ENCODE measurements around the gene NR6A1. TPM values are rescaled to one million over a fixed set of nuclear protein-coding genes. Genes with fewer than 3 reads are reported as not detected.

NR6A1 gene
- total and polyA plus RNA-seq, 2 of the 13 experiments (the other 11 are each of a cell fraction or from before 2014, with no cell fraction given): 28.1 to 31.5 TPM

DNA sequence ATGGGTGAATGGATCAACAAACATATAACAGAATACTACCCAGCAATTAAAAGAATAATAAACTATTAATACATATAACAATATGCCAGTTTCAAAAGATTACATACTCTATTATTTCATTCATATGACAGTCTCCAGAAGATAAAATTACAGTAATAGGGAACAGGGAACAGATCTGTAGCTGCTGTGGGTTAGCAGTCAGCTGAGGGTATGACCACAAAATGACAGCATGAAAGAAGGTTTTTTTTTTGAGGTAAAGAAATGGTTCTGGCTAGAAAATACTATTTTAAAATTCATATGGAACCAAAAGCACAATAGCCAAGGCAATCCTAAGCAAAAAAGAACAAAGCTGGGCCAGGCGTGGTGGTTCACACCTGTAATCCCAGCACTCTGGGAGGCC, 190.9 kb downstream of the NR6A1 start (continued):
- TF ChIP-seq, protein P1, sequence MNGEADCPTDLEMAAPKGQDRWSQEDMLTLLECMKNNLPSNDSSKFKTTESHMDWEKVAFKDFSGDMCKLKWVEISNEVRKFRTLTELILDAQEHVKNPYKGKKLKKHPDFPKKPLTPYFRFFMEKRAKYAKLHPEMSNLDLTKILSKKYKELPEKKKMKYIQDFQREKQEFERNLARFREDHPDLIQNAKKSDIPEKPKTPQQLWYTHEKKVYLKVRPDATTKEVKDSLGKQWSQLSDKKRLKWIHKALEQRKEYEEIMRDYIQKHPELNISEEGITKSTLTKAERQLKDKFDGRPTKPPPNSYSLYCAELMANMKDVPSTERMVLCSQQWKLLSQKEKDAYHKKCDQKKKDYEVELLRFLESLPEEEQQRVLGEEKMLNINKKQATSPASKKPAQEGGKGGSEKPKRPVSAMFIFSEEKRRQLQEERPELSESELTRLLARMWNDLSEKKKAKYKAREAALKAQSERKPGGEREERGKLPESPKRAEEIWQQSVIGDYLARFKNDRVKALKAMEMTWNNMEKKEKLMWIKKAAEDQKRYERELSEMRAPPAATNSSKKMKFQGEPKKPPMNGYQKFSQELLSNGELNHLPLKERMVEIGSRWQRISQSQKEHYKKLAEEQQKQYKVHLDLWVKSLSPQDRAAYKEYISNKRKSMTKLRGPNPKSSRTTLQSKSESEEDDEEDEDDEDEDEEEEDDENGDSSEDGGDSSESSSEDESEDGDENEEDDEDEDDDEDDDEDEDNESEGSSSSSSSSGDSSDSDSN (CRISPR knock-in tag; IDR thresholded peaks at IDR 0.05): no peak

DNA sequence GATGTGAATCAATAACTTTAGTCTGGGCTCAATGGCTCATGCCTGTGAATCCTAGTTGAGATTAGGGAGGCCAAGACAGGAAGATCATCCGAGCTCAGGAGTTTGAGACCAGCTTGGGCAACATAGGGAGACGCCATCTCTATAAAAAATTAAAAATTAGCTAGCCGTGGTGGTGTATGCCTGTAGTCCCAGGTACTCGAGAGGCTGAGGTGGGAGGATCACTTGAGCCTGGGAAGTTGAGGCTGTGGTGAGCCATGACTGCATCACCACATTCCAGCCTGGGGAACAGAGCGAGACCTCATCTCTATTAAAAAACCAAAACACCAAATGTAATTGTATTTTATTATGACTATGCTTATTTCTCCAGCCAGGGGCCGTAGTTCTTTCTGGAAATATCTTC, 194.4 kb downstream of the NR6A1 start:
- no TSS peak for BruUV-seq (replicated peaks)
- intact Hi-C loops (cut with micrococcal nuclease; ENCODE audit: unreplicated experiment) (no loop called here), in situ Hi-C loops (cut with HindIII; ENCODE audit: extremely low pct_ligation_motif_present, low pct_unique_long_range_greater_than_20kb) (no loop called here)
- no peak for ATAC-seq
- H3K4me1 ChIP-seq (ENCODE audit: insufficient read depth, low read length): peaks cover 36% of the 10 kb centered on the region
- no peak overlapping the region for H2AFZ ChIP-seq (ENCODE audit: low read length)
- no peak overlapping the region for H3K27ac ChIP-seq (ENCODE audit: extremely low read length, insufficient read depth, low read length)
- CTCF ChIA-PET (ENCODE audit: low intra/inter-chr PET ratio, low total read pairs): no interaction called here
- no peak for DNase-seq (ENCODE audit: low spot score)
- FAIRE-seq: no peak
- H4K20me1 ChIP-seq (ENCODE audit: insufficient read depth, low read length): no peaks in the 10 kb centered on the region
- H3K4me2 ChIP-seq (ENCODE audit: low read depth, low read length): no peak overlapping the region
- no peak overlapping the region for H3K4me3 ChIP-seq (replicated peaks in 1 of 3; ENCODE audit: insufficient read depth in 1 of 3, low read depth in 2 of 3, low read length in 3 of 3)
- WGBS (ENCODE audit: low lambda C conversion rate): 97% methylated on average over 6 of the region's 6 CpGs
- no peaks in the 10 kb centered on the region; a peak in 1 of 5 replicates for H3K27me3 ChIP-seq (ENCODE audit: control insufficient read depth in 1 of 2, insufficient read depth in 2 of 2, low read length in 2 of 2)
- TF ChIP-seq FOXM1 (CRISPR knock-in tag; IDR thresholded peaks at IDR 0.05): no peak
- TF ChIP-seq PHF8 (CRISPR knock-in tag; IDR thresholded peaks at IDR 0.05): no peak
- TF ChIP-seq, protein P2, sequence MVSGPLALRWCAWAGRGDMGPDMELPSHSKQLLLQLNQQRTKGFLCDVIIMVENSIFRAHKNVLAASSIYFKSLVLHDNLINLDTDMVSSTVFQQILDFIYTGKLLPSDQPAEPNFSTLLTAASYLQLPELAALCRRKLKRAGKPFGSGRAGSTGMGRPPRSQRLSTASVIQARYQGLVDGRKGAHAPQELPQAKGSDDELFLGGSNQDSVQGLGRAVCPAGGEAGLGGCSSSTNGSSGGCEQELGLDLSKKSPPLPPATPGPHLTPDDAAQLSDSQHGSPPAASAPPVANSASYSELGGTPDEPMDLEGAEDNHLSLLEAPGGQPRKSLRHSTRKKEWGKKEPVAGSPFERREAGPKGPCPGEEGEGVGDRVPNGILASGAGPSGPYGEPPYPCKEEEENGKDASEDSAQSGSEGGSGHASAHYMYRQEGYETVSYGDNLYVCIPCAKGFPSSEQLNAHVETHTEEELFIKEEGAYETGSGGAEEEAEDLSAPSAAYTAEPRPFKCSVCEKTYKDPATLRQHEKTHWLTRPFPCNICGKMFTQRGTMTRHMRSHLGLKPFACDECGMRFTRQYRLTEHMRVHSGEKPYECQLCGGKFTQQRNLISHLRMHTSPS (CRISPR knock-in tag; IDR thresholded peaks at IDR 0.05; ENCODE audit: low read depth): no peak
- TF ChIP-seq ISL2 (CRISPR knock-in tag; IDR thresholded peaks at IDR 0.05): no peak
- TF ChIP-seq, protein P3, sequence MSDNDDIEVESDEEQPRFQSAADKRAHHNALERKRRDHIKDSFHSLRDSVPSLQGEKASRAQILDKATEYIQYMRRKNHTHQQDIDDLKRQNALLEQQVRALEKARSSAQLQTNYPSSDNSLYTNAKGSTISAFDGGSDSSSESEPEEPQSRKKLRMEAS (IDR thresholded peaks at IDR 0.05): no peak
- TF ChIP-seq ZNF713 (CRISPR knock-in tag; IDR thresholded peaks at IDR 0.05): no peak
- TF ChIP-seq HNF4A (CRISPR knock-in tag; IDR thresholded peaks at IDR 0.05): no peak
- no peak for TF ChIP-seq RBM22 (optimal IDR thresholded peaks at IDR 0.05; ENCODE audit: low read length)
- TF ChIP-seq TGIF2 (CRISPR knock-in tag; IDR thresholded peaks at IDR 0.05): no peak
- TF ChIP-seq PRMT3 (CRISPR knock-in tag; IDR thresholded peaks at IDR 0.05; ENCODE audit: borderline replicate concordance, low read depth): no peak
- TF ChIP-seq, protein P4, sequence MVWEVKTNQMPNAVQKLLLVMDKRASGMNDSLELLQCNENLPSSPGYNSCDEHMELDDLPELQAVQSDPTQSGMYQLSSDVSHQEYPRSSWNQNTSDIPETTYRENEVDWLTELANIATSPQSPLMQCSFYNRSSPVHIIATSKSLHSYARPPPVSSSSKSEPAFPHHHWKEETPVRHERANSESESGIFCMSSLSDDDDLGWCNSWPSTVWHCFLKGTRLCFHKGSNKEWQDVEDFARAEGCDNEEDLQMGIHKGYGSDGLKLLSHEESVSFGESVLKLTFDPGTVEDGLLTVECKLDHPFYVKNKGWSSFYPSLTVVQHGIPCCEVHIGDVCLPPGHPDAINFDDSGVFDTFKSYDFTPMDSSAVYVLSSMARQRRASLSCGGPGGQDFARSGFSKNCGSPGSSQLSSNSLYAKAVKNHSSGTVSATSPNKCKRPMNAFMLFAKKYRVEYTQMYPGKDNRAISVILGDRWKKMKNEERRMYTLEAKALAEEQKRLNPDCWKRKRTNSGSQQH (CRISPR knock-in tag; IDR thresholded peaks at IDR 0.05; ENCODE audit: low read depth): no peak
- TF ChIP-seq GATA4 (IDR thresholded peaks at IDR 0.05; ENCODE audit: borderline replicate concordance, low read depth): no peak
- TF ChIP-seq SETDB1 (CRISPR knock-in tag; IDR thresholded peaks at IDR 0.05; ENCODE audit: borderline replicate concordance): no peak
- no peak for TF ChIP-seq MAFG (CRISPR knock-in tag; IDR thresholded peaks at IDR 0.05)
- H3K79me2 ChIP-seq (ENCODE audit: insufficient read depth, low read length): peaks cover 20% of the 10 kb centered on the region
- no peaks in the 10 kb centered on the region for H3K36me3 ChIP-seq (replicated peaks in 1 of 2; ENCODE audit: control insufficient read depth in 1 of 2, insufficient read depth in 2 of 2, low read length in 2 of 2)
- no peak overlapping the region for H3K9ac ChIP-seq (ENCODE audit: insufficient read depth, low read depth, low read length)
- no peaks in the 10 kb centered on the region for H3K9me3 ChIP-seq (ENCODE audit: low read length)
- POLR2A ChIA-PET: interaction anchor here (1.0 kb wide), 1 partner anchor 9 kb away, joined by 3 read pairs; no protein-coding TSS in a partner anchor
